Effector CD4-positive, alpha-beta T cell (primary cell): ENCODE results near the gene RNU6-9.
"Not testable (repeated sequence)": the region's sequence is repeated elsewhere in the genome, so short reads cannot be mapped to it uniquely, and the experiment has no call there.

Experiments used
- DNase-seq: peaks from one replicate; pipeline ENCODE4 v3.0.0-alpha.2; 2020

Gene RNU6-9

GRCh38 chr19:861756-862580 lies 31.3 kb upstream of the RNU6-9 start:
- DNase-seq, result peak; percentile 62

- DNase-seq, result peak; percentile 70
Observed at GRCh38 chr19:862581-863314, 30.5 kb upstream of the RNU6-9 start.

GRCh38 chr19:863315-863620 lies 30.0 kb upstream of the RNU6-9 start:
- DNase-seq, result no peak

- no peak for DNase-seq
Observed at GRCh38 chr19:866769-867300, 26.4 kb upstream of the RNU6-9 start.

- no peak for DNase-seq
Observed at GRCh38 chr19:867301-867793, 25.9 kb upstream of the RNU6-9 start.

GRCh38 chr19:867855-868457 lies 25.3 kb upstream of the RNU6-9 start:
- DNase-seq, result no peak

GRCh38 chr19:868458-869244 lies 24.6 kb upstream of the RNU6-9 start:
- no peak for DNase-seq

- no peak for DNase-seq
Observed at GRCh38 chr19:869245-870177, 23.8 kb upstream of the RNU6-9 start.

- DNase-seq, result no peak
Observed at GRCh38 chr19:870314-870713, 23.0 kb upstream of the RNU6-9 start.

GRCh38 chr19:870963-871401 lies 22.3 kb upstream of the RNU6-9 start:
- no peak for DNase-seq

- DNase-seq, result no peak
Observed at GRCh38 chr19:871446-872265, 21.6 kb upstream of the RNU6-9 start.

GRCh38 chr19:872266-872951 lies 20.9 kb upstream of the RNU6-9 start:
- peak; percentile 75 for DNase-seq

- DNase-seq, result peak; percentile 65
Observed at GRCh38 chr19:873084-873483, 20.2 kb upstream of the RNU6-9 start.

- no peak for DNase-seq
Observed at GRCh38 chr19:873561-874041, 19.7 kb upstream of the RNU6-9 start.

- DNase-seq, result no peak
Observed at GRCh38 chr19:875265-875879, 17.9 kb upstream of the RNU6-9 start.

- no peak for DNase-seq
Observed at GRCh38 chr19:876089-876488, 17.2 kb upstream of the RNU6-9 start.

- DNase-seq, result no peak
Observed at GRCh38 chr19:876780-877314, 16.4 kb upstream of the RNU6-9 start.

GRCh38 chr19:877992-878660 lies 15.2 kb upstream of the RNU6-9 start:
- DNase-seq, result not testable (repeated sequence)
